GM12878 (cell line): Measurements from ENCODE around the gene TRNT1. TPM values are rescaled to one million over a fixed set of nuclear protein-coding genes. Genes with fewer than 3 reads are reported as not detected.

Experiments
- ATAC-seq: fragments of 200-7000 bp; cut with Tn5 transposase; 3 replicates; pipeline ENCODE4 v1.9.1; 2020; ENCODE audit warnings: mild to moderate bottlenecking, moderate library complexity
- BruUV-seq: library from RNA; stranded (reverse); fragments of 400-500 nt; replicated peaks from 2 replicates; lab custom pipeline; 2021; lab: Mats Ljungman, UMichigan
- CTCF ChIA-PET: fragments of 300-600 bp; sonication (Branson Sonifier 250); formaldehyde crosslinking; extraction: SDS; loops from one replicate; lab custom pipeline; 2021; ENCODE audit warnings: inconsistent platforms; lab: Yijun Ruan, JAX
- POLR2A ChIA-PET: fragments of 350-600 bp; formaldehyde crosslinking; extraction: SDS; loops from one replicate; lab custom pipeline; 2021; ENCODE audit warnings: inconsistent platforms; lab: Charles Lee
- RAD21 ChIA-PET: fragments of 300-600 bp; sonication (Branson Sonifier 250); formaldehyde crosslinking; loops from one replicate; lab custom pipeline; 2023; ENCODE audit warnings: antibody characterized with exemption; ENCODE audit not compliant: unreplicated experiment; lab: Charles Lee
- SMC1A ChIA-PET: fragments of 300-600 bp; sonication (Branson Sonifier 250); formaldehyde crosslinking; loops from one replicate; lab custom pipeline; 2023; ENCODE audit not compliant: unreplicated experiment, uncharacterized antibody; lab: Charles Lee
- DNase-seq: peaks from one replicate; pipeline ENCODE4 v3.0.0-alpha.2; 2011; ENCODE audit warnings: low read depth, low spot score
- FAIRE-seq: peaks from 3 replicates; lab custom pipeline; 2011; peaks lifted over from hg19 to GRCh38; lab: Jason Lieb, UNC
- H2AFZ ChIP-seq: 2 replicates; pipeline ENCODE4 v1.6.0; 2011; ENCODE audit warnings: low read depth, low read length, control low read depth; ENCODE audit not compliant: control insufficient read depth
- H3K27ac ChIP-seq: 2 replicates; pipeline ENCODE4 v1.5.1; 2011; ENCODE audit warnings: control low read depth; ENCODE audit not compliant: control insufficient read depth, insufficient read depth
- H3K27me3 ChIP-seq, 2 experiments: replicated peaks in 1 of 2; 2 replicates each; pipeline versions ENCODE4 v1.6.0 to v1.6.1; 2011; ENCODE audit warnings: low read length in 1 of 2; ENCODE audit not compliant: control insufficient read depth in 2 of 2, insufficient read depth in 2 of 2
- H3K36me3 ChIP-seq, 2 experiments: 2 replicates each; pipeline ENCODE4 v1.5.1; 2011; ENCODE audit warnings: low read length in 1 of 2; ENCODE audit not compliant: control insufficient read depth in 2 of 2, insufficient read depth in 2 of 2
- H3K4me1 ChIP-seq: 2 replicates; pipeline ENCODE4 v1.6.1; 2011; ENCODE audit warnings: mild to moderate bottlenecking, low read length, moderate library complexity, mixed read lengths; ENCODE audit not compliant: control insufficient read depth, insufficient read depth
- H3K4me2 ChIP-seq: 2 replicates; pipeline ENCODE4 v1.6.0; 2011; ENCODE audit warnings: control low read depth; ENCODE audit not compliant: control insufficient read depth, insufficient read depth
- H3K4me3 ChIP-seq: fragments of 200-600 bp; sonication (generic); 2 replicates; pipeline ENCODE4 v1.5.1; 2016
- H3K79me2 ChIP-seq: 2 replicates; pipeline ENCODE4 v1.6.0; 2011; ENCODE audit warnings: low read length; ENCODE audit not compliant: control insufficient read depth, insufficient read depth
- H3K9ac ChIP-seq: 2 replicates; pipeline ENCODE4 v1.8.0; 2011; ENCODE audit warnings: low read length, control low read depth, mixed read lengths; ENCODE audit not compliant: control insufficient read depth, insufficient read depth
- H3K9me3 ChIP-seq: replicated peaks from 3 replicates; pipeline ENCODE4 v1.5.1; 2011; ENCODE audit warnings: mild to moderate bottlenecking, low read length; ENCODE audit not compliant: control insufficient read depth, insufficient read depth
- H4K20me1 ChIP-seq: 2 replicates; pipeline ENCODE4 v1.6.0; 2011; ENCODE audit not compliant: control insufficient read depth, insufficient read depth
- CBFB ChIP-seq: IDR thresholded peaks from 2 replicates; pipeline ENCODE4 v1.6.1; 2016; ENCODE audit warnings: antibody characterized with exemption, low read depth
- CBX3 ChIP-seq: fragments of 200-600 bp; sonication (generic); IDR thresholded peaks from 2 replicates; pipeline ENCODE4 v1.6.1; 2016; ENCODE audit warnings: low read depth, borderline replicate concordance
- CREB1 ChIP-seq: IDR thresholded peaks from 2 replicates; pipeline ENCODE4 v1.6.1; 2012; ENCODE audit warnings: low read depth, mild to moderate bottlenecking, inconsistent platforms
- FOS ChIP-seq: IDR thresholded peaks from 3 replicates; pipeline ENCODE4 v1.6.1; 2011; ENCODE audit warnings: borderline replicate concordance; ENCODE audit not compliant: insufficient read length; ENCODE audit errors: extremely low read depth
- GABPA ChIP-seq: IDR thresholded peaks from 2 replicates; pipeline ENCODE4 v1.6.1; 2014; ENCODE audit warnings: antibody characterized with exemption, low read depth, mild to moderate bottlenecking, inconsistent platforms
- GATAD2B ChIP-seq: fragments of 450-650 bp; conservative IDR thresholded peaks from 2 replicates; pipeline ENCODE4 v1.6.1; 2017; ENCODE audit warnings: low read depth, mild to moderate bottlenecking, moderate library complexity
- HDAC6 ChIP-seq: fragments of 200-600 bp; sonication (generic); IDR thresholded peaks from one replicate; pipeline ENCODE4 v1.8.0; 2017; ENCODE audit warnings: antibody characterized with exemption; ENCODE audit not compliant: unreplicated experiment
- JUNB ChIP-seq: IDR thresholded peaks from 2 replicates; pipeline ENCODE4 v1.6.1; 2016; ENCODE audit warnings: antibody characterized with exemption, mild to moderate bottlenecking
- KLF5 ChIP-seq: fragments of 450-650 bp; IDR thresholded peaks from 2 replicates; pipeline ENCODE4 v1.6.1; 2014; ENCODE audit warnings: mild to moderate bottlenecking; ENCODE audit not compliant: partially characterized antibody
- NR2C1 ChIP-seq: fragments of 450-650 bp; IDR thresholded peaks from 2 replicates; pipeline ENCODE4 v1.6.1; 2017; ENCODE audit warnings: antibody characterized with exemption, mild to moderate bottlenecking, moderate library complexity
- NR2C2 ChIP-seq: IDR thresholded peaks from 2 replicates; pipeline ENCODE4 v1.6.1; 2011; ENCODE audit warnings: borderline replicate concordance, low read depth; ENCODE audit not compliant: control insufficient read depth, insufficient read length
- NRF1 ChIP-seq: conservative IDR thresholded peaks from 2 replicates; pipeline ENCODE4 v1.6.1; 2011; ENCODE audit warnings: mild to moderate bottlenecking, low read depth, low read length, improper control_type of control experiment
- SUPT20H ChIP-seq: IDR thresholded peaks from 2 replicates; pipeline ENCODE4 v1.6.1; 2011; ENCODE audit warnings: low read depth, mild to moderate bottlenecking, low read length, moderate library complexity, borderline replicate concordance; ENCODE audit not compliant: control insufficient read depth
- TAF1 ChIP-seq: IDR thresholded peaks from 2 replicates; pipeline ENCODE4 v1.6.1; 2011; ENCODE audit warnings: mild to moderate bottlenecking, low read depth, low read length, borderline replicate concordance
- WRNIP1 ChIP-seq: IDR thresholded peaks from 2 replicates; pipeline ENCODE4 v1.6.1; 2011; ENCODE audit warnings: low read depth, low read length, improper control_type of control experiment, borderline replicate concordance
- WGBS: methylation state at CpG from one replicate; pipeline ENCODE4 v1.1.6; 2016; ENCODE audit warnings: low lambda C conversion rate; ENCODE audit not compliant: insufficient replicate concordance, insufficient coverage; ENCODE audit errors: missing lambda C conversion rate; 5-methylcytosine and 5-hydroxymethylcytosine counted together
- in situ Hi-C: fragments of 300-500 bp; cut with MboI; formaldehyde crosslinking; loops from 9 replicates; pipeline ENCODE4 v1.14.3; 2018; ENCODE audit warnings: mixed read lengths
- intact Hi-C: fragments of 100-400 bp; cut with micrococcal nuclease; formaldehyde crosslinking; loops from one replicate; pipeline ENCODE4 v1.14.2; 2022; ENCODE audit not compliant: unreplicated experiment
- polyA plus RNA-seq, 11 experiments: library from polyadenylated mRNA; depleted of rRNA in 4 of 11; unstranded in 6 of 11; stranded (reverse) in 5 of 11; fragments of >200 nt; fragmentation: Nextera tagmentation in 4 of 11; fragmentation: Illumina TruSeq in 1 of 11; extraction: Ambion mirVana in 4 of 11; extraction: Trizol in 1 of 11; gene quantifications; 1 replicate in 1 of 11; 2 replicates in 10 of 11; pipeline versions ENCODE4 v1.2.1 to v1.2.3, GENCODE V29; 2011 to 2016; ENCODE audit warnings: inconsistent platforms in 2 of 11, missing spikeins in 2 of 11, low read depth in 1 of 11
- total RNA-seq, 4 experiments: library from RNA; depleted of rRNA in 3 of 4; stranded (reverse); fragments of >200 nt in 3 of 4; fragmentation: Illumina TruSeq in 1 of 4; extraction: Trizol in 1 of 4; gene quantifications; 2 replicates each; pipeline versions ENCODE4 v1.2.1 to v1.2.3, GENCODE V29; 2013 to 2021

The TRNT1 gene
- total and polyA plus RNA-seq, 10 of the 15 experiments (the other 5 are each of a cell fraction or from before 2014, with no cell fraction given): 28.6 to 54.9 (median 36.6) TPM

GRCh38 chr3:3126477-3127431 is at the start of gene TRNT1 (continued):
- TF ChIP-seq CBFB (peak; percentile 39; the same call in 1 of the 2 replicates), NR2C1 (no peak), CBX3 (no peak), GABPA (peak; percentile 46; the same call in 1 of the 2 replicates), GATAD2B (peak; percentile 96), TAF1 (peak; percentile 86)

GRCh38 chr3:3080309-3080708 is 46.4 kb upstream of the TRNT1 start:
- H2AFZ ChIP-seq: no peak overlapping the region
- WGBS: 86% methylated on average over 5 of the region's 5 CpGs
- H4K20me1 ChIP-seq: no peaks in the 10 kb centered on the region
- intact Hi-C loops: no loop called here
- no peak overlapping the region for H3K27ac ChIP-seq
- RAD21 ChIA-PET: no interaction called here
- no peak overlapping the region for H3K4me3 ChIP-seq
- in situ Hi-C loops: no loop called here
- H3K79me2 ChIP-seq: no peaks in the 10 kb centered on the region
- SMC1A ChIA-PET: interaction anchor here (0.9 kb wide), 1 partner anchor 9 kb away, joined by 3 read pairs; no protein-coding TSS in a partner anchor
- POLR2A ChIA-PET: no interaction called here
- FAIRE-seq (no peak), DNase-seq (no peak), ATAC-seq (no peak)
- no peaks in the 10 kb centered on the region for H3K36me3 ChIP-seq
- no peaks in the 10 kb centered on the region for H3K27me3 ChIP-seq
- no peak for TF ChIP-seq NRF1
- no peak for TF ChIP-seq CREB1
- TF ChIP-seq HDAC6: no peak
- no peak for TF ChIP-seq WRNIP1
- TF ChIP-seq JUNB: no peak
- TF ChIP-seq FOS: no peak
- TF ChIP-seq SUPT20H: no peak
- no peak for TF ChIP-seq NR2C2
- no peak for TF ChIP-seq KLF5
- no peaks in the 10 kb centered on the region; the same call in 2 of the 3 replicates for H3K9me3 ChIP-seq
- H3K4me1 ChIP-seq: peaks cover 17% of the 10 kb centered on the region
- no peak overlapping the region for H3K9ac ChIP-seq
- CTCF ChIA-PET: no interaction called here
- BruUV-seq: no TSS peak
- H3K4me2 ChIP-seq: no peak overlapping the region
